Measurements from ENCODE around the gene MRTFB. TPM values are rescaled to one million over a fixed set of nuclear protein-coding genes. Genes with fewer than 3 reads are reported as not detected.

Gene MRTFB
- polyA plus RNA-seq, 1 experiment = 10.5 TPM

DNA sequence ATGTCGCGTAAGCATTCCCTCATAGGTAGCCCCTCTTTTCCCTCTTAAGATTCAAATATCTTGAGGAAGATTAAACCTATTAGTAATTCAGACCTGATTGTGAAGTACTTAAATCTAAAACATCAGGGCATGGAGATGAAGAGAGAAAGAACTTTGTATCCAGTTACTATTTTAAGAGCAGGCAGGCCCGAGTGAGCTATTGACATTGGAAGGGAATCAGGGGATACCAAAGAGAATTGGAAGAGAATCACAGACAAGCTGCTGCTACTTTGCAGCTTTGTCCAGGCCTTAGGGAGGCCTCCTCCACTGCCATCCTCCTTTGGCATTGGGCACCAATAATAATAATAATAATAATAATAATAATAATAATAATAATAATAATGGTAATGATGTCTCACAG, 170.5 kb downstream of the MRTFB start:
- Histone ChIP-seq H3K4me3 (ENCODE audit: low read depth, low read length) (no peak overlapping the region), H3K9me3 (ENCODE audit: control insufficient read depth, insufficient read depth, low read length) (no peaks in the 10 kb centered on the region), H3K27me3 (ENCODE audit: control insufficient read depth, insufficient read depth, low read length) (no peaks in the 10 kb centered on the region), H3K27ac (ENCODE audit: low read depth, low read length) (no peak overlapping the region)
- no peak for TF ChIP-seq CTCF (IDR thresholded peaks at IDR 0.05; ENCODE audit: low read depth, low read length)
- ChIA-PET POLR2A (no interaction called here), CTCF (interaction anchor here (1.1 to 3.7 kb wide), 5 partner anchors 8 to 322 kb away, joined by 3 to 30 read pairs (median 3); partner anchors contain the start of gene ERCC4)
- DNase-seq (ENCODE audit: low read depth, low spot score) = no peak

GRCh38 chr16:14242769-14243168, 171.7 kb downstream of the MRTFB start:
- DNase-seq (ENCODE audit: low read depth, low spot score) = no peak
- ChIA-PET CTCF (interaction anchor here (0.6 kb wide), 1 partner anchor 40 kb away, joined by 3 read pairs; no protein-coding TSS in a partner anchor), POLR2A (no interaction called here)
- no peaks in the 10 kb centered on the region for H3K27me3 ChIP-seq (ENCODE audit: control insufficient read depth, insufficient read depth, low read length)
- H3K4me3 ChIP-seq (ENCODE audit: low read depth, low read length) = no peak overlapping the region
- no peak overlapping the region for H3K27ac ChIP-seq (ENCODE audit: low read depth, low read length)
- no peaks in the 10 kb centered on the region for H3K9me3 ChIP-seq (ENCODE audit: control insufficient read depth, insufficient read depth, low read length)
- TF ChIP-seq CTCF (IDR thresholded peaks at IDR 0.05; ENCODE audit: low read depth, low read length) = no peak

DNA sequence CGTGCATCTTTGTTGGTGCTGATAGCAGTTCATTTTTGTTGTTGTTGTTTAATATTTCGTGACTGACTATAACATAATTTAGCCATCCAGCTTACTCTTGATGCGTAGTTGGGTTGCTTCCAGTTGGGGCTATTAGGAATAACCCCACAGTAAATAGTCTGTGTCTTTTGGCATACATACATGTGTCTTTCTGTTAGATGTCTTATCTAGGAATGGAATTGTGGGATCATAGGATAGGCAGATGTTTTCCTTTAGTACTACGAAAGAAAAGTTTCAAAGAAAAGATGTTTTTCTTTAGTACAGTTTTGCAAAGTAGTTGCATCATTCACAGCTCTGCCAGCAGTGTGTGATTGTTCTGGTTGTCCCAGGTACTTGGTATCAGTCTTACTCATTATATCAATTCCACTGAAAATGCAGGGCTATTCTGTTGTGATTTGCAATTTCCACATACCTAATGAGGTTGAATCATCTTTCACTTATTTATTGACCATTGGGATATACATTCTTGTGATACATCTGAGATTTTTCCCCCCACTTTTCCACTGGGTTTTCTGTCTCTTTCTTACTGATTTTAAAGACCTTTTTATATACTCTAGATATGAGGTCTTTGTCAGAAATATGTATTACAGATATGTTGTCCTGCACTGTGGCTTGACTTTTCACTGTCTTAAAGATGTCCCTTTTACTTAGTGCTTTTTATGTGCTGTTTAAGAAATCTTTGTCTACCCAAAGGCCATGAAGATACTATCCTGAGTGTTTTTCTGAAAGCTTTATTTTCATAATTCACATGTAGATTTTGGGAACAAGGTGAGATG, 173.3 kb downstream of the MRTFB start:
- Histone ChIP-seq H3K4me3 (ENCODE audit: low read depth, low read length) (no peak overlapping the region), H3K9me3 (ENCODE audit: control insufficient read depth, insufficient read depth, low read length) (no peaks in the 10 kb centered on the region), H3K27ac (ENCODE audit: low read depth, low read length) (no peak overlapping the region), H3K27me3 (ENCODE audit: control insufficient read depth, insufficient read depth, low read length) (no peaks in the 10 kb centered on the region)
- CTCF ChIA-PET = interaction anchor here (1.0 to 3.0 kb wide), 3 partner anchors 15 to 325 kb away, joined by 3 to 14 read pairs (median 11); partner anchors contain the start of gene ERCC4
- DNase-seq (ENCODE audit: low read depth, low spot score) = no peak
- POLR2A ChIA-PET = no interaction called here
- no peak for TF ChIP-seq CTCF (IDR thresholded peaks at IDR 0.05; ENCODE audit: low read depth, low read length)

DNA sequence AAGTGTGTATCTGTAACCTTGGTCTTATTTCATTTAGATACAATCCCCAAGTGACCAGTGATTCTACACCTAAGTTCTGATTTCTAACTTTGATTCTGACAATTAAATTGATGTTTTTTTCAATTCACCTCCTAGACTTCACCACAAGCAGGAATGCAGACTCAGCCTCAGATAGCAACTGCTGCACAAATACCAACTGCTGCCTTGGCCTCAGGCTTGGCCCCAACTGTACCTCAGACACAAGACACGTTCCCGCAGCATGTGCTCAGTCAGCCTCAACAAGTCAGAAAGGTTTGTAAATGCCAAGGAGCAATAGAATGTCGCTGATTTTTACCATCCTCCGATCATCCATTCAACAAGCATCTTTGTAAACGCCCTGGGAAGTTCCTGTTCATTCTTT, 177.7 kb downstream of the MRTFB start:
- Histone ChIP-seq H3K27ac (ENCODE audit: low read depth, low read length) (no peak overlapping the region), H3K4me3 (ENCODE audit: low read depth, low read length) (no peak overlapping the region), H3K27me3 (ENCODE audit: control insufficient read depth, insufficient read depth, low read length) (no peaks in the 10 kb centered on the region), H3K9me3 (ENCODE audit: control insufficient read depth, insufficient read depth, low read length) (no peaks in the 10 kb centered on the region)
- ChIA-PET CTCF (interaction anchor here (0.7 to 5.8 kb wide), 14 partner anchors 9 to 351 kb away, joined by 3 to 61 read pairs (median 4); no protein-coding TSS in a partner anchor), POLR2A (no interaction called here)
- DNase-seq (ENCODE audit: low read depth, low spot score) = no peak
- TF ChIP-seq CTCF (IDR thresholded peaks at IDR 0.05; ENCODE audit: low read depth, low read length) = no peak

Data from AG04450 (cell line).